ENCODE measurements around the gene TAF4.

The TAF4 gene

DNA sequence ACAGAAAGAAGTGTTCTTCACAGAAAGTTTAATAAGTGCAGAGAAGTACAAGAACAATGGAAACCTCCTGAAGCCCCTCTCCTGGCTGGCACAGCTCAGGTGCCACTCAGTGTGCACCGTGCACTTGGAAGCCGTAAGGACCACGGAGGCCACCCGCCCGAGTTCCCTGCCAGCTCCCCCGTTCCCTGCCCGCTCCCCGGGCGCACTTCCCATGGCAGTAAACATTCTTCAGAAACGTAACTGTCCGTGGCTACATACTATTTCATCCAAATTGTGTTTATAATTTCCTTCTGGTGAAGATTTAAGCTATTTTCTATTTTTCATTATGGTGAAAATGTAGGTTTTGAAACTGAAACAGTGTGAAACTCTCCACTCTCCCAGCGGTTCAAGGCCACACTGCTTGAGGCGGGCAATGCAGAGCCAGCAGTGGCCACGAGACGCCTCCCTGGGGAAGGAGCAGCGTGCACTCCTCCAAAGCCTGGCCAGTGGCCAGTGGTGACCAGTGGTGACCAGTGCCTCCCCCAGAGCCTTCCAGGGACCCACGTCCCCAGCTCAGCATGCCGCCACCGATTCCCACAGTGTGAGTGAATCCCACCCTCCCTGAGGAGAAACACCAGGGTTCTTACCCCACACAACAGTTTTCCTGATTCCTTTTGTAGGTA lies 46.4 kb downstream of the TAF4 start:
- DNase-seq = no peak

DNA sequence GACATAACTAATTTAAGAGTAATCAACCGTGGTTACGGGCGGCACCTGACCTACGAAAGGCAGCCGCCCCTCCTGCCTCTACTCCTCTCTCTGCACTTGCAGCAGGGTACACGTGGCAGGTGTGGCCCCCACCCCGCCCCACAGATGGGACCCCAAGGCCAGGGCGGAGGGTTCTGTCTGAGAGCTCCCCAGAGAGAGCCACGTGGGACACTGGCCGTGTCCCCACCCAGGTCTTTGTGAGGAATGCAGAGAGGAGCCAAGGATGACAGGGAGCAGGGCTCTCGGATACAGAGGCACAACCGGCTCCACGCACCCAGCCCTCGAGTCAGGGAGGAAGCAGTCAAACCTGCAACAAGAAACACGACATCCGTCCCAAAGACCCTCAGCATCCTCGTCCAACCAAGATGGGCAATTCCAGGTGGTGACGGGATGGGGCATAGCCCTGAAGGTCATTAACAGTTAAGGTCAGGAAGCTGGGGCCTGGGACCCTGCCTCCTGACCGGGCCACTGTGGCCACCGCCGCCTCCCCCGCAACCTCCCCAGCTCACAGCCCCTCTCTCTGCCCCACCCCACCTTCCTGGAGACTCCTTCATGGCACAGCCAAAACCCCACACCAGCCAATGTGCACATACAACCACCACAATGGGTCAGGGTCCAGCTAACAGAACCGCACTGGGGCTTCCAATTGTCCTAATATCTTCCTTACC lies 47.1 kb downstream of the TAF4 start:
- no peak for DNase-seq

DNA sequence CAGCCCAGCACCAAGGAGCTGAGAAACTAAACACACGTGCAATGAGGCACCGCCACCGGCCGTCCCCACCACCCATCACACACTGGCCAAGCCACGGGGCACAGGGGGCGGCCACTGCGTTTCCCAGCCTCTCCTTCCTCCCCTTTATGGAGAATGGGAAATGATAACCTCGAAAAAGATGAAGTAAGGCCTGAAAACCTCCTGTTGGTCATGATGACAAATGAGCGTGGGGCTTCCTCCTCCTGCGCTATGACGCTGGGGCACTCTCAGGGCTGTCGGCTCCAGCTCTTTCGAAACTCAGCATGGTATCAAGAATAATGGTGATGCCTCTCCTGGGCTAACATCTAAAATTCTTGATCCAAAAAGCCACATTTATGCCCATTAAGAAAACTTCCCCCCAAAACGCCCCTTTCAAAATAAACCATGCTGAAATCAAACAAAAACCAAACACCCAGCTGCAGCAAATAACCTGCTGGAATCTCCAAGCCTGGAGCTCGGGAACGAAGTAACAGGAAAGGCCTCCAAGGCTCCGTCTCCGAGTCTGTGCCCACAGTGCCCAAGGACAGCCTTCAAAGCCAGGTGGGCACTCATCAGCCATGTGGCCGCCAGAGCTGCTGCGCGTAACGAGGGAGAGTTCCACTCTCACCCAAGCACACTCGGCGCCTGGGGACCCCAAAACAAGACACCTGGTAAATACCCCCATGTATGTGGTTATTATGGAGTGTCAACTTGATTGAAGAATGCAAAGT lies 50.0 kb downstream of the TAF4 start:
- no peak for DNase-seq

DNA sequence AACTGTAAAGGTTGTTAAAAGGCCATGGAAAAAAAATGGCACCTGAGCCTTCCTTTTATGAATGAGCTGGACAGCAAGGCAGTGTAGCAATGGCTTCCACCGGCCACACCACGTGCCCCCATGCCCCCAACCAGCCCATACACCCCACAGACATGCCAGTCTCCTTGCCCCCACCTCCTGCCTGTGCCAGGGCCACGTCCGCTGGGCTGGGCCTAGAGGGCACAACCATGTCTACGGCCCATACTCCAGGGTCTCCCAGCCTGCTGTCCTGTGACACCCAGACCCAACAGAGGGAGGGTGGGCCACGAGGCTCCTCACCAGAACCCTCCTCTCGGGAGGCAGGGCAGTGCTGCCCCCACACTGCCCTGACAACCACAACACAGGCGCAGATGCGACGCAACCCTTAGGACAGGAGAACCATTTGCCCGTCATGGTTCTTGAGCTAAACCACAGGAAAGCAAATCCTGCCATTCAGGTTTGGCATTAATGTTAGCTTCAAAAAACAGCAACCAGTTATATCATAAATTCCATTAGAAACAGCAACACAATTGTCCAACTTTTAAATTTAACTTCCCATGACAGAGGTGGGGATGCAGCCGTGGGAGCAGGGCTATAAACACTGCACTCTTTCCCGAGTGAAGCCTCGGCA lies 50.7 kb downstream of the TAF4 start:
- no peak for DNase-seq

DNA sequence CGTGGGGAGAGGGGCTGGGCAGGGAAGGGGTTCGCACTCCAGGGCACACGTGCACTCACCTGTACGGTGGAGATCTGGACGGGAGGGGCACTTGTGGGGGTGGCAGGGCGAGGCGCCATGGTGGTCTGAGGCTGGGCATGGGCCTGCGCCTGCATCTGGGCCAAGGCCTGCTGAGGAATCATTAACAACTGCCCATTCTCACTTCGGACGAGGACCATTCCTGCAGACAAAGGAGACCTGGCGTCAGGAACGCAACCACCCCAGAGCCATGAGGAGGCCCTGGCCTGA lies 51.2 kb downstream of the TAF4 start:
- DNase-seq = no peak

DNA sequence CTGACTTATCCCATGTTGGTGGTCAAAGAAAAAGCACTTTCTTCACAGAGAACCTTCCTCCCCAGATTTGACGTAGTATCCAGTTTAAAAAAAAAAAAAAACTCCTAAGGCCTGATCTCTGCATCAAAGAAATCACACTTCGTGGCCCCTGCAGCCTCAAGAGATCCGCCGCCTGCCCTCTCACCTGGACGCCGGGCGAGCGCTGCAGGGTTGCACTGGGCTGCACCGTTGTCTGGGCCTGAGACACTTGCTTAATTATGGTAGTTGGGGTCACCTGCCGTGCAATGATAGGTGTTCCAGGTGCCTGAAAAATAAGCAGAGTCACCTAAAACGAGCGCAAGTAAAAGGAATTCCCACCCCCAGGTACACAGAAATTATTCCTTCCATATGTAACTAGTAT lies 53.0 kb downstream of the TAF4 start:
- DNase-seq = no peak

DNA sequence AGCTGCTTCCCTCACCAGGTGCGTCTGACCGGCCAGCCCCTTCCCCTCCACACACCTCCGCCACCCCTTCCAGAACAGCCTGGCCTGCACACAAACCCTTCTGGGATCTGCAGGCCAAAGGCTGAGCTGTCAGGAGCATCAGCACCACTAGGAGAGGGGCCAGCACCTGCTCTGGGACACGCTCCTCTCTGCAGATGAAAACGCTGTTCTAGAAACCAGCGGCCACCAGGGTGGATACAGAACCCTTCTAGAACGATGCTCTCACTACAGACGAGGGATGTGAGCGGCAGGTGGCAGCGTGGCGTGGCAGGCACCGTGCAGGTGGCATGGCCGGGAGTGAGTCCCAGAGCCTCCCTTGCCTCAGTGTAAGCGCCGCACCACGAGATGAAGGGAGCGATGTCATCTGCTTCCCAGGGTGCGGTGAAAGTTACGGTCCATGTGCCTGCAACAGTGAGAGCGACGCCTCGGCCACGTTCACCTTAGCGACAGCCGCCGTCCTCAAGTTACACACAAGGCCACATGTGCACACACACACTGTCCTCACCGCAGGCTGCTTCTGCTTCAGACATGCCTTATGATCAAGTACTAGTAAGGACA lies 53.6 kb downstream of the TAF4 start:
- DNase-seq = no peak

DNA sequence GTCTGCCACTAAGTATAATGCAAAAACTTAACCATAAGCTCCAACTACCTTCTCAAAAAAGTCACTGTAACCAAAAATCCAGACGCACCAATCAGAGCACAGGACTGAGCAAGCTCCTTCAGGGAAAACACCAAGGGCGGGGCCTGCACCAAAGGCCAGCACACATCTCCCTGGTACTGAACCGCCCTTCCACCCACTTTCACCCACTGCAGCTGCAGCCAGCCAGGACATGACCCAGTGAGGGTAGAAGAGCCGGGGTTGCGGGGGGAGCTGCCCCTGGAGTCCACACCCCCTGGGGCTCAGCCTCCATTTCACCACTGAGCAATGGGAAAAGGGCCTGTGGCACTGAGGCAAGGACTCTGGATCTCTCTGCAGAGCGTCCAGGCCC lies 54.3 kb downstream of the TAF4 start:
- DNase-seq = no peak

DNA sequence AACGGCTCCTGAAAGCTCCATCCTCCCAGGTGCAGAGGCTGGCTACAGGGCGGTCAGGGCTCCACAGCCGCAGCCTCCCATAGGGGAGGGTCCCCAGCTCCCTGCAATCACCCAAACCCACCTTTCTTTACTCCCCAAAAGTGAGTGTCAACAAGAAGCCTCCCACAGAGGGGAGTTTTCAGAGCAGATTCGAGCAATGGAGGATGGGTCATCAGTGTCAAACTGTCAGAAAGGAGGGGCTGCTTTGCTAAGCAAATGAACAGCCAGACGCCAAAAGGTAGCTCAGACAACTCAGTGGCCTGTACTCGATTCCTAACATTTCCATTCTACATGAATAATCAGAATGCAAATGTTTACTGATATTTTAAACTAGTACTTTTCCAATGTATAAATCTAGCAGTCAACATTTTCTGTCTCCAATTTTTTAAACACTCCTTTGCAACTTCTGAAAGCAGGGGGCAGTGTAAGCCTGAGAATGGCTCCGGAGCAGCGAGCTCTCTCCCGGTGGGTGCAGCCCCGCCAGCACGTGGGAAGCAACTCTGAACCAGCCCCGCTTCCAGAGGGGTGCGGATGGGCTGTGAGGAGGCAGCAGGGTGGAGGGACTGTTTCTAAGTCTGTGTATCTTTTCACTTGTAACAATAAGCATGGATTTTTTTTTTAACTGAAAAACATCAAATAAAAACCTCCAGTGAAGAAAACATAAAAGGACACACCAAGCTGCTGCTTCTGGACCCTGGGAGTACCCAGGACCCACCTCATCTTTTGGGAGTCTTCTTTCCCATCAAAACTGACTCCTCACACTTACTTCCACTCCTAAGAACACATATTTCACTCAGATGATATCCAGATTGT lies 54.9 kb downstream of the TAF4 start:
- peak; percentile 50 for DNase-seq

DNA sequence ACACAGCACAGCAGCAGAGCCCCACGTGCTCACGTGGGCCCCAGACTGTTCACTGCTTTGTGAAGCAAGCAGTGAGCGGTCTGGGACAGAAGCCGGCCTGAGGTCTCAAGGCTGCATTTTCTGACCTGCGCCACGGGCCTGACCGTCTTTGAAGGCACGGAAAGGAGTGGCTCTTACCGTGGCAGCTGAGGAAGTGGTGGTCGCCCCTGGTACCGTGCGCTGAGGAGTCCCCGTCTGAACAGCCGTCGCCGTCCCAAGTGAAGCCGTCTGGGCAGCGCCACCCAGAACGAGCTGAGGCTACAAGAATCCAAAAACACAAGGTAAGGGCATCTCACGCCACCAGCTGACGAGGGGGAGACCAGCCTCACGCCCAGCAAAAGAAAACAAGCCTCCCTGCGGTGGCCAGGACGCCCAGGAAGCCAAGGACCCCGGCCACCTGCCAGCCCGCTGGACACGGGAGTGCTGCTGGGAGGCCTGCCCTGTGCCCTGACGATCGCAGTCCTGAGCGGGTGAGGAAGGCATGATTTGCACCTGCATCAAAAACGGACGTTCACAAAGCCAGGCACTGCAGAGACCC lies 55.7 kb downstream of the TAF4 start:
- no peak for DNase-seq

DNA sequence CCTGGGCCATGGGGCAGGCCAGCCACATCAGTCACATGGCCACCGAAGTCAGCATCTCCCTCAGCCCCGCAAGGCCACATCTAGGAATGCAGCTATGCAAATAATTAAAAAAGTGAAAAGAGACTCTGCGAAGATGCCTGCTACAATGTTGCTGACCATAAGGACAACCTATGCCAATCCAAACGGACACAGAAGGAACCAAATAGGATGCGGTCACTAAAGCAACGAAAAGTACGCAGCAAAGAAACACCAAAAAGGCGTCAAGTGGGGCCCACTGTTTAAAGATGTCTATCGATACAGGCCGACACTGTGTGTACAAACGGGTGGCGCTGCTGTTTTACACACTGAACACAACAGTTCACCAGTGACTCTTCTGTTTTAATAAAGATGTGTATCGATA lies 56.4 kb downstream of the TAF4 start:
- no peak for DNase-seq

DNA sequence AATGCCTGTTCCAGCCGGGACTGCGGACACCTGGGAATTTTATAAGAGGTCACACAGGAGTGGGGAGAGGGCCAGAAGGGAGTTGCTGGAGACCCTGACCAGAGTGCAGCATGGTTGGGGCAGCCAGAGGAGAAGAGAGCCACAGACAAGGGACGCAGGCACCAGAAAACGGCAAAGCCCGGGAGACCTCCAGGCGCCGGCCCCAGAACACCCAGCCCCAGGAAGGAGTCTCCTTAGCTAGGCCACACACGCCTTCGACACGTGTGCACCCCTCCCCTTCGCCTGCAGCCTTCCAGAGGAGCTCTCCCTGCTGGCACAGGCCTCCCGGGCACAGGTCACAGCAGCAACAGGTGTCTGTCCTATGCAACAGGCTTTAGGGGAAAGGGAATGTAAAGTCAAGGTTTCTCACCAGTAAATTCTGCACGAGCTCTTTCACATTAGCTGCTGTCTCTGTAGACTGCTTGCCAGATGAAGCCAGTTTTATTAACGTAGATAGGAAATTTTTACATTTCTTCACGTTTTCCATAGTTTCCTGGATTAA lies 57.0 kb downstream of the TAF4 start:
- DNase-seq = no peak

DNA sequence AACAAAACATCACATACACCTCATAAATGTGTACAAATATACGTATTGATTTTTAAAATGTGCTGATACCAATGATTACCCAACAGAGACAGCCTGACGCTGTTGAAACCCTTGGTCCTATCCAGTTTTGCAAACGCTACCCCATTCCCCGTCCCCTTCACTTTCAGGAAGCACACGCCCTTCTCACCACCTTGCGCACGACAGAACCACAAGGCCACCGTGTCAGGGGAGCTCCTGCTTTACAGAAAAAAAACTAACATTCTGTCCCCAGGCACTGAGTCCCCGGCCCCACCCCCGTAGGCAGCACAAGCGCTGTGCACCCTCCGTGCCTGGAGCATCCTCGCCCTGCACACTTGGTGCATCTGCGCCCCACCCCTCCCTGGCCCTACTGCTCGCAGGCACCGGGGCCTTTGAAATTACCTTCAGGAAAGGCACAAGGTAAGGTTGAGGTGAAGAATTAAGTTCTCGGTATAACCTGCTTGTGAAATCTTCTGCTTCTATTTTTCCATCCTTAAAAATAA lies 58.5 kb downstream of the TAF4 start:
- no peak for DNase-seq

DNA sequence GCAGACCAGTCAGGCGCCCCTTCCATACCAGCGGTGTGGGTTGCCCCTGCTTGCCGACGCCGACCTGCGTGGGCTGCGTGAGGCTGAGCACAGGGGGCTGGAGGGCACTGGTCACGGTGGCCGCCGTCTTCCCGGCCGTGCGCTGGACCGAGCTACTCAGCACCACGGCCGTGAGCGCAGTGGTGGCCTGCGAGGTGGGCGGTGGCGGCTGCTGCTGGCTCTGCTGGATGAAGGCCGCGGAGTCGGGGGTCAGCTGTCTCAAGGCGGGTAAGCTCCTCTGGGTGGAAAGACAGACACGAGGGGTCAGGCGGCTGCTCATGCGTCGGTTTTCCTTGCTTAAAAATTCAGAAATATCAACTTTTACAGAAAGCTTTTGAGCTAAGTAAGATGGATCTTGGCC lies 59.2 kb downstream of the TAF4 start:
- no peak for DNase-seq

DNA sequence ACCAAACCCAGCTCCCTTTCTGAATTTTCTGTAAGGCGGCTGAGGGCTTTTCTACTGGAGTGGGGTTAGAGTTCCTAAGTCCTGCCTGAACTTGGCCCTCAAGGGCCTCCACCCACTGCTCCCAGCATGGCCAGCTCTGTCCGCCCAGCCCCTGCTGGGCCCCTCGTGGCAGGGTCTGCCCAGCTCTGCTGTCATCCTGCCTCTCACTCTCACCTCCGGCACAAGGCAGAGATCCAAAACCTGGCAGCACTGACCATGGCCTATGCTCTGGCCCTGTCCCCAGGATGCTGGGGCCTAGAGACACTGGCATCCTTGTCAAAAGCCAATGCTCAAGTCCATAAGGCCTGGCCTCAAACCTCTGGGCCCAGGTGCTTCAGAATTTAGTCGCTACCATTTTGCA lies 61.1 kb downstream of the TAF4 start:
- no peak for DNase-seq

DNA sequence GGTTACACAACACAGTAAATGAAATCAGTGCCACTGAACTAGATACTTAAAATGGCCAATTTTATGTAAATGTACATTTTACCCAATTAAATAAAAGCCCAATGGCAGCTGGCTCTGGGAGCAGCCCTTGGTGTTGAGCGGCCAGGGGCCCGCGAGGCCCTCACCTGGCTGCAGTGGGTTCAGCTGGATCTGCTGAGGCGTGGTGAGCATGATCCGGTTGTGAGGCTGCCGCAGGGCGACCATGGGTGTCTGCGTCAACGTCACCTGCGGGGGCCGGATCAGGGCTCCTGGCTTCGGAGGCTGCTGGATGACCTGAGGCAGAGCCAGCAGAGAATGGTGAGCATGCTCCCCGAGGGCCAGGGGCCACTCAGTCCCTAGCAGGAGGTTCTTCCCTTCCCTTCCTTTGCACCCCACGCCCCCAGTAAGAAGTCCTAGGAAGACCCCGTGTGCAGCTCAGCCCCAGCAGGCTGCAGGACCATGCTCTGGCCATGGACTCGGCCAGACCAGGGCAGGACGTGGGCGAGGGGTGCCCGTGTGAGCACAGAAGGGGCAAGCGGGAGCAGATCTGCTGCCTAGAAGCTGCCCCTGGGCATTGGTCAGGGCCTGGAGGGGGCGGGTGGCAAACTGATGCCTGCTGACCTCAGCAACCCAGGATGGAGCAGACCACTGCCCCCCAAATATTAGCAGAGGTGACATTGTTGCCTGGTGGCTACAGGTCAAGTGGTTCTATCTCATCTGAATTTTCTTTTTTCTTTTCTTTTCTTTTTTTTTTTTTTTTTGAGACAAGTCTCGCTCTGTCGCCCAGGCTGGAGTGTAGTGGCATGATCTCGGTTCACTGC lies 61.9 kb downstream of the TAF4 start:
- no peak for DNase-seq

DNA sequence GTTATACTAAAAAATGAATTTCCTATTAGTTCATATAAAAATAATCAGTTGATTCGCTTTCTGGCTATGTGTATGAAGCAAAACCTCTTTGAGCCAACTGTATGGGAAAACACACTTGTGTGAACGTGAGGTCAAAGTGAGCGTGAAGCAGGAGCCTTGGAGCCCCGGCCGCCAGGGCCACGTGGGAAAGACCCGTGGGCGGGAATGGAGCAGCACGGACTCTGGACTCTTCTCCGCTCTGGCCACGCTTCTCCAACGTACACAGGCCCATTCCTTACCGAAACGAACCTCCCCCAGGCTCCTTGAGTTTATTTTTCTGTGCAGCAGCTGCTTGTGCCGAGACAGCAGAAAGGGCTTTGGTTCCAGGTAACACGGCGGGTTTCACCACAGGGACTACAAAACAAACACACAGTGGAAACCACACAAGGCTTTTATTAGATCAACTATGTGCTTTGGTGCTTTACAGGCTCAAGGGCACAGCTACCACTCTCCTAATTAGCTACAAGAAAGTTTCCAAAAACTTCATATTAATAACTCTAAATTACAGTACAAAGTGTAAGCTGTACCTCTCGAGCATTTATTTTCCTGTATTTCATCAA lies 62.7 kb downstream of the TAF4 start:
- DNase-seq = no peak

DNA sequence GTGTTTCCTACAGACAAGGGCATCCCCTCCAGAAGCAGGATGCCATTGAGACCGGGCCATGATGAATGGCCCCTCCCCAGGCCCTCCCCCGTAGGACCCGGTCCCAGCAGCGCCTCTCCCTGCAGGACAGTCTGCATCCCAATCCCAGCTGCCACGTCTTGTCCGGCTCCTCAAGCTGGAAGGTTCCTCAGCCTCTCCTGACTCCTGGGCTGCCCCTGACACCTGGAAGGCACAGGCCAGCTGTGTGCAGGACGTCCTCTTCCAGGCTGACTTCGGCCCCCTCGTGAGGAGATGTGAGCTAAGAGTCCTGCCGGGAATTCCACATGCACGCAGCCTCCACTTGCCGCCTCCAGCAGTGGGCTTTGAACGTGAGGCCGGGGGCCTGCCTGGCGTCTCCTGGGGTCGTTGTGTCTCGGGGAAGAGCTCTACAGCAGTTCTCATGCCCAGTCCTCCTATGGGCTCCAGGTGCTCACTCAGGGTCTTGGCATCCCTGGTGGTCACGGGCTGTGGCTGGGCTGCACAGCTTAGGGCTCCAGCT lies 64.4 kb downstream of the TAF4 start:
- DNase-seq = no peak

DNA sequence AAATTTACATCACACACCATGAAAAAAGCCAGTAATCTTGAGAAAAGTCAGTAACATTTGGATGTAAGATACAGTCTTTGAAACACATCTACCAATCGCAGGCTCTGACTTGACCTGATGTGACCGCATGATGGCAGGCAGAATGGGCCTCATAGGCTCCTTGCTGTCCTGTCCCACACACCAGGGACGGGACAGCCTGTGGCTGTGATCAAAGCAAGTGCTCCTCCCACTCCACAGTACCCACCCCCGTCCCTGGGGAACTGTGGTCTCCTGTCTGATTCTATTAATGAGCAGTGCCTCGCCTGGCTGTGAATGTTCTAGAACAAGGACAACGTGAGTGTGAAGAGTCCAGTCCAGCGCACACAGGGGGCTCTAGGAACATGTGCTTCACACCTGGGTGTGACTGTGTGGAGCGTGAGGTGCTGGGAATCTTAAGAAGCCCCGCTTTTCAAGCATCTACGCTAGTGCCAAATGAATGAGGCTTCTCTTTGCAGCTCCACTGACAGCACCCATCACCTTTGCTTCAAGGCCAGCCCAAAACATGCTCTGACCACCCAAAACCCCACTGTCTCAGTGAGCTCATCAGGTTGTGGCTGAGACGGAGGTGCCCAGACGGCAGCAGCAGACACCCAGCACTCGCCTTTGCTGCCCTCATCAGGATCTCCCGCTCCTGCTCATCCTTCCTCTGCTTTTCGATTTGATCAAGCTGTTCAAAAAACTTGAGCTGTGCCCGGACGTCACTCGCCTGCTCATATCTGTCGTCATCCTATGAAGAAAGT lies 67.1 kb downstream of the TAF4 start:
- DNase-seq = no peak

Data from CD4-positive, alpha-beta T cell treated with Interferon gamma for 1 hour (primary cell).